Mammary epithelial cell (primary cell): ENCODE results near the gene JUNB.

Experiments used
- CTCF ChIP-seq, 2 donors: IDR thresholded peaks in 1 of 2; conservative IDR thresholded peaks in 1 of 2; 2 replicates each; pipeline ENCODE4 v1.5.1; 2011 to 2012; ENCODE audit warnings: inconsistent platforms in 2 of 2, low read length in 2 of 2, mild to moderate bottlenecking in 2 of 2, control low read depth in 1 of 2, low read depth in 1 of 2; ENCODE audit not compliant: insufficient read depth in 1 of 2; ENCODE audit errors: extremely low read depth in 1 of 2
- EZH2 ChIP-seq: IDR thresholded peaks from 2 replicates; pipeline ENCODE4 v1.6.1; 2012; ENCODE audit warnings: low read length, inconsistent platforms, borderline replicate concordance

GRCh38 chr19:12785431-12786031, 5.8 kb upstream of the JUNB start:
- no peak for TF ChIP-seq CTCF (conservative IDR thresholded peaks at IDR 0.05 in 1 of 2, IDR thresholded peaks at IDR 0.05 in 1 of 2; ENCODE audit: extremely low read depth in 1 of 2, insufficient read depth in 1 of 2, low read depth in 1 of 2, low read length in 2 of 2)
- TF ChIP-seq EZH2: no peak
